Glutamatergic neuron (in vitro differentiated cells): ENCODE measurements around the gene SMAD7. TPM values are rescaled to one million over a fixed set of nuclear protein-coding genes. Genes with fewer than 3 reads are reported as not detected.

Experiments used
- DNase-seq: peaks from one replicate; pipeline ENCODE4 v3.0.0; 2022
- H3K27ac Mint-ChIP-seq: one replicate; pipeline ENCODE4 v1.8.0; 2020; ENCODE audit warnings: mild to moderate bottlenecking, mixed read lengths, inconsistent platforms; ENCODE audit not compliant: unreplicated experiment
- H3K27me3 Mint-ChIP-seq: one replicate; pipeline ENCODE4 v1.8.0; 2020; ENCODE audit warnings: mild to moderate bottlenecking, moderate library complexity, mixed read lengths, inconsistent platforms; ENCODE audit not compliant: unreplicated experiment
- H3K36me3 Mint-ChIP-seq: one replicate; pipeline ENCODE4 v1.8.0; 2020; ENCODE audit warnings: mild to moderate bottlenecking, mixed read lengths, inconsistent platforms; ENCODE audit not compliant: unreplicated experiment
- H3K4me1 Mint-ChIP-seq: one replicate; pipeline ENCODE4 v1.8.0; 2020; ENCODE audit warnings: mild to moderate bottlenecking, low read depth, mixed read lengths, inconsistent platforms; ENCODE audit not compliant: unreplicated experiment
- H3K4me3 Mint-ChIP-seq: one replicate; pipeline ENCODE4 v1.8.0; 2020; ENCODE audit warnings: mild to moderate bottlenecking, mixed read lengths, inconsistent platforms; ENCODE audit not compliant: unreplicated experiment
- H3K9me3 Mint-ChIP-seq: one replicate; pipeline ENCODE4 v1.8.0; 2020; ENCODE audit warnings: mild to moderate bottlenecking, moderate library complexity, mixed read lengths, inconsistent platforms; ENCODE audit not compliant: unreplicated experiment
- total RNA-seq: library from RNA; stranded (reverse); fragmentation: NEBNext Ultra II Directional; extraction: Animal tissue kit (Norgen Biotek cat#: 25700); gene quantifications from one replicate; pipeline ENCODE4 v1.2.1, GENCODE V29; 2021; ENCODE audit not compliant: unreplicated experiment
- TF ChIP-seq, protein P1 (sequence below): fragments of 200-600 bp; sonication (generic); IDR thresholded peaks from one replicate; pipeline ENCODE4 v1.5.0; 2021; ENCODE audit not compliant: partially characterized antibody, unreplicated experiment

The SMAD7 gene
- total RNA-seq, 1 donor from 2014 or later, result 10.8 TPM

DNA sequence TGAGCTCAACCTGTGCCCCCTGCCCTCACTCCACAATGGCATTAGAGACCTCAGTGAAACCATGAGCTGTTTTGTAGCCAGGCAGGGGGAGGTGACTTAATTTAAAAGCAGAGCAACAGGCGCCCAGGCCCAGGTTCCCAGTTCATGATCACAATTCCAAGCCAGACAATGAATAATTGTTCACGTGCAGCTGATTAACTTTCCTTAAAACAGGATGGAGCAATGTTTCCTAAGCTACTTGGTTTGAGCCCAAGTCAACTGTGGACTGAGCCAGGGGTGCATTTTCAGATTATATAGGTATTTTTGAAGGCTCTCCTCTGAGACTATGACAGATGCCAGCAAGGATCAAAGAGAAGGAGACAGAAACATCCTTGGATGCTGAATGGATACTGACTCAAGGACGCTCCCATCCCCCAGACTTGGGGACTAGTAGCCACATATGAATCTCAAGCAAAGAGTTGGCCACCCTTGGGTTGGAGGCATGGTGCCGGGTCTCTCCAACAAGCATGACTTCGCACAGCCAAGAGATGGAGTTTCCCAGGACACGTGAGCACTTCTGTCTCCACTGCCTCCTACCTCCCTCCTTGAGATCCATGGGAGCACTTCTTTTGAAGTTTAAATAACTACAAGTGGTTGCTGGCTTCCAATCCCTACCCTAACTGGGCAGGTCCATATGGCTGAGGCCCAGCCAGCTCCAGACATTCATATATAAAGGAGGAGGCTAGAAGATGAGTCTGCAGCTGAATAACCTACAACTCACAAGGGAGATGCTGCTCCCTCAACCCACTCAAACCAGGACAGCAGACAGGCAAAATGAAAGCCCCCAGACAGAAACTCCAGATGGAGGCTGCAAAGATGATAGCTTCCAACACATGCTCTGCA lies 12.7 kb downstream of the SMAD7 start:
- DNase-seq, result no peak
- Mint-ChIP-seq H3K27me3 (peaks cover 5% of the 10 kb centered on the region), H3K36me3 (no peaks in the 10 kb centered on the region), H3K27ac (no peak overlapping the region), H3K4me1 (peaks cover 47% of the 10 kb centered on the region), H3K9me3 (peaks cover 5% of the 10 kb centered on the region), H3K4me3 (peak overlapping the region; percentile 74)
- TF ChIP-seq, protein P1, sequence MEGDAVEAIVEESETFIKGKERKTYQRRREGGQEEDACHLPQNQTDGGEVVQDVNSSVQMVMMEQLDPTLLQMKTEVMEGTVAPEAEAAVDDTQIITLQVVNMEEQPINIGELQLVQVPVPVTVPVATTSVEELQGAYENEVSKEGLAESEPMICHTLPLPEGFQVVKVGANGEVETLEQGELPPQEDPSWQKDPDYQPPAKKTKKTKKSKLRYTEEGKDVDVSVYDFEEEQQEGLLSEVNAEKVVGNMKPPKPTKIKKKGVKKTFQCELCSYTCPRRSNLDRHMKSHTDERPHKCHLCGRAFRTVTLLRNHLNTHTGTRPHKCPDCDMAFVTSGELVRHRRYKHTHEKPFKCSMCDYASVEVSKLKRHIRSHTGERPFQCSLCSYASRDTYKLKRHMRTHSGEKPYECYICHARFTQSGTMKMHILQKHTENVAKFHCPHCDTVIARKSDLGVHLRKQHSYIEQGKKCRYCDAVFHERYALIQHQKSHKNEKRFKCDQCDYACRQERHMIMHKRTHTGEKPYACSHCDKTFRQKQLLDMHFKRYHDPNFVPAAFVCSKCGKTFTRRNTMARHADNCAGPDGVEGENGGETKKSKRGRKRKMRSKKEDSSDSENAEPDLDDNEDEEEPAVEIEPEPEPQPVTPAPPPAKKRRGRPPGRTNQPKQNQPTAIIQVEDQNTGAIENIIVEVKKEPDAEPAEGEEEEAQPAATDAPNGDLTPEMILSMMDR, result no peak

DNA sequence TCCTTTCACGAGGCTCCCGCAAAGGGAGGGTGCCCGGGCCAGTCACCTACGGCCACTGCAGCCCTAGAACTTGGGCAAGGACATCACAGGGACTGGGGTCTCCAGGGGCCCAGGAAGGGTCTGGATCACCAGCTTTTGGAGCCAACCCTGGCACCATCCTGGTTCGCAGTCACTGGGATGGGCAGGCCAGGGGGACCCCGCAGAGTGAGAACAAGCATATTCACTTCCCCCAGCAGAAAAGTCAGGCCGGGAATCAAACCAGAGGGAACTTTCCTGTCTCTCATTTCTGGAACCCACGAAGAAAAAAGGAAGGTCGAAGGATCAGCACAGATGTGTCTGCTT lies 15.4 kb downstream of the SMAD7 start:
- peaks cover 7% of the 10 kb centered on the region for H3K27me3 Mint-ChIP-seq
- H3K4me1 Mint-ChIP-seq, result peaks cover 50% of the 10 kb centered on the region
- TF ChIP-seq, protein P1, result no peak
- DNase-seq, result no peak
- no peaks in the 10 kb centered on the region for H3K36me3 Mint-ChIP-seq
- peaks cover 5% of the 10 kb centered on the region for H3K9me3 Mint-ChIP-seq
- no peak overlapping the region for H3K4me3 Mint-ChIP-seq
- H3K27ac Mint-ChIP-seq, result no peak overlapping the region

DNA sequence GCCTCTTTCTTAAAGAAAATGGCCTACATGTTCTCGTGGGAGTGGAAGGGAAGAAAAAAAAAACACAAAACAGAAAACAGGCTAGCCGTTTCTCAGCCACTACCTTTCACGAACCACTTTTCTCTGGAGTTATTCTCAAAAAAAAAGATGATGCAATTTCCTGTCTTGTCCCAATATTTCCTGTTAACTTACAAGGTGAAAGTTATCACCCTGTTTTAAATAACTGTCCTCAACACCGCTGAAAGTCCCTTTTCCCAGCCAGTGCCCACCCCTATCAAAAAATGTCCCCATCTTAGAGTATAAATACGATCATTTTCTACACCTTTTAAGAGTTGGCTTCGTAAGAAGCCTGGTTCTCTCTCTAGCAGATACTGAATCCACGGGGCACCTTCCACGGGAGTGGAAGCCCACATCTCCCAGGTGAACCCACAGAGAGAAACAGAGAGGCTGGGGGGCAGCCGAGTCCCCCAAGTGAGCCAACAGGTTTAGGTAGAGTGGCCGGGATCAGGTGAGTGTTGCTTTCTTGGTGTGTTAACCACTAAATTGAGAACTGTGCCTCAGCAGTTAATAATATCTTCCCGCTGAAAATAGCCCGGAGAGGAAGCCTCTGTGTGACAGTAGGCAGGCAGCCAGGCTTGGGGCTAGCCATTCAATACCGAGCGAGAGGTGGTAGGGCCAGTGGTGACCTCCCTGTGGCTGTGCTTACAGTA lies 15.9 kb downstream of the SMAD7 start:
- Mint-ChIP-seq H3K9me3 (peaks cover 5% of the 10 kb centered on the region), H3K4me3 (no peak overlapping the region), H3K4me1 (peaks cover 52% of the 10 kb centered on the region), H3K27me3 (peaks cover 11% of the 10 kb centered on the region), H3K36me3 (no peaks in the 10 kb centered on the region), H3K27ac (no peak overlapping the region)
- no peak for DNase-seq
- TF ChIP-seq, protein P1, result no peak

DNA sequence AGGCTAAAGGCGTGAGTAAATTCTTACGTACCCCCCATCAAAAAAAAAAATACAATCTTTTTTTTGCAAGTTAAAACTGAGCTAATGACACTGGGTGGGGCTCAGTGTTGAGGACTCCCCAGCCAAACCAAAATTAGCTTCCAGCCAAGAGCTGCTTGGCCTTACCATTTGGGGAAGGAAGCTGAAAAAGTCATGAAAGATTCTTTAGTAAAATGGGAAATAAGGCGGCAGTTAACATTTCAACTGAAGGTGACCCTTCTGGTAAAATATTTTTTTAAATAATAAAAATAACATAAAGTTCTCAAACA lies 16.4 kb downstream of the SMAD7 start:
- H3K36me3 Mint-ChIP-seq, result no peaks in the 10 kb centered on the region
- H3K4me3 Mint-ChIP-seq, result no peak overlapping the region
- DNase-seq, result no peak
- peaks cover 51% of the 10 kb centered on the region for H3K4me1 Mint-ChIP-seq
- TF ChIP-seq, protein P1, result no peak
- no peak overlapping the region for H3K27ac Mint-ChIP-seq
- peaks cover 11% of the 10 kb centered on the region for H3K27me3 Mint-ChIP-seq
- H3K9me3 Mint-ChIP-seq, result peaks cover 6% of the 10 kb centered on the region
